Suprapubic skin (tissue), 4 donors: ENCODE measurements around the gene KCND3.

Experiments
- EP300 ChIP-seq: sonication (generic); formaldehyde crosslinking; IDR thresholded peaks from one replicate; pipeline ENCODE4 v1.6.1; 2017; ENCODE audit warnings: antibody characterized with exemption
- POLR2AphosphoS5 ChIP-seq, 3 donors: sonication (generic); formaldehyde crosslinking; IDR thresholded peaks; one replicate each; pipeline ENCODE4 v1.6.1; 2017; ENCODE audit warnings: antibody characterized with exemption in 3 of 3
- TF ChIP-seq, protein P1 (sequence below), 2 donors: fragments of 200-600 bp in 1 of 2; fragments of 450-650 bp in 1 of 2; sonication (generic) in 1 of 2; IDR thresholded peaks; one replicate each; pipeline ENCODE4 v1.5.1; 2016 to 2019; ENCODE audit warnings: antibody characterized with exemption in 2 of 2, mild to moderate bottlenecking in 1 of 2, moderate library complexity in 1 of 2

DNA sequence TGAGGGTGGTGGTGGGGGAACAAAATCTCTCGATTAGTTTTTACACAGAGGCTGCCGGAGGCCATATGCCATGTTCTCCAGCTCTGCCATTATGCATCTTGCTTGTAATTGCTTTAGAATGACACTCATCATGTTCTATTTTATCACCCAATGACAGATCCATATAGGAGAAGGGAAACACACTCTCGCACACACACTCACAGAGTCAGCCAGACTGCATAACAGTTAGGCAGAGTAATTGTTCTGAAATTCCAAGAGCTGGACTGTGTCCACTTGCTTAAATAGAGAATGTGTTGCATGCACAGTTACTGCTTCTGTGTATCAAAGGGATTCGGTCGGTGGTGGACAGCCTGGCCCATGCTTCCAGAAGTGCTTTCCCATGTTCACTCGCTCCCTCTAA is 30.6 kb downstream of the KCND3 start:
- TF ChIP-seq, protein P1, sequence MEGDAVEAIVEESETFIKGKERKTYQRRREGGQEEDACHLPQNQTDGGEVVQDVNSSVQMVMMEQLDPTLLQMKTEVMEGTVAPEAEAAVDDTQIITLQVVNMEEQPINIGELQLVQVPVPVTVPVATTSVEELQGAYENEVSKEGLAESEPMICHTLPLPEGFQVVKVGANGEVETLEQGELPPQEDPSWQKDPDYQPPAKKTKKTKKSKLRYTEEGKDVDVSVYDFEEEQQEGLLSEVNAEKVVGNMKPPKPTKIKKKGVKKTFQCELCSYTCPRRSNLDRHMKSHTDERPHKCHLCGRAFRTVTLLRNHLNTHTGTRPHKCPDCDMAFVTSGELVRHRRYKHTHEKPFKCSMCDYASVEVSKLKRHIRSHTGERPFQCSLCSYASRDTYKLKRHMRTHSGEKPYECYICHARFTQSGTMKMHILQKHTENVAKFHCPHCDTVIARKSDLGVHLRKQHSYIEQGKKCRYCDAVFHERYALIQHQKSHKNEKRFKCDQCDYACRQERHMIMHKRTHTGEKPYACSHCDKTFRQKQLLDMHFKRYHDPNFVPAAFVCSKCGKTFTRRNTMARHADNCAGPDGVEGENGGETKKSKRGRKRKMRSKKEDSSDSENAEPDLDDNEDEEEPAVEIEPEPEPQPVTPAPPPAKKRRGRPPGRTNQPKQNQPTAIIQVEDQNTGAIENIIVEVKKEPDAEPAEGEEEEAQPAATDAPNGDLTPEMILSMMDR (IDR thresholded peaks at IDR 0.05) = no peak
- TF ChIP-seq POLR2AphosphoS5 (IDR thresholded peaks at IDR 0.05) (no peak), EP300 (no peak)
